ENCODE measurements around the gene CLDN9. TPM values are rescaled to one million over a fixed set of nuclear protein-coding genes. Genes with fewer than 3 reads are reported as not detected.

The CLDN9 gene
- total and polyA plus RNA-seq, 9 of the 15 experiments (the other 6 are each of a cell fraction or from before 2014, with no cell fraction given) = 0.12 to 0.44 (median 0.22) TPM; not detected in 4

DNA sequence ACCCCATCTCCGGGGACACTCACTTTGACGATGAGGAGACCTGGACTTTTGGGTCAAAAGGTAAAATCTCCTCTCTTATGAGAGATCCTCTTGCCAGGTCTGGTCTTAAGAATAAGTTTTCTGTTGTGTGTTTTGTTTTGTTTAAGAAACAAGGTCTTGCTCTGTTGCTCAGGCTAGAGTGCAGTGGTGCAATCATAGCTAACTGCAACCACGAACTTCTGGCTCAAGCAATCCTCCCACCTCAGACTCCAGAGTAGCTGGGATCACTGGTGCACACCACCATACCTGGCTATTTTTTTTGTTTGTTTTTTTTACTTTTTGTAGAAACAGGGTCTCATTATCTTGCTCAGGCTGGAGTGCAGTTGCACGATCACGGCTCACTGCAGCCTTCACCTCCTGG is 37.8 kb downstream of the CLDN9 start (continued):
- TF ChIP-seq, protein P1, sequence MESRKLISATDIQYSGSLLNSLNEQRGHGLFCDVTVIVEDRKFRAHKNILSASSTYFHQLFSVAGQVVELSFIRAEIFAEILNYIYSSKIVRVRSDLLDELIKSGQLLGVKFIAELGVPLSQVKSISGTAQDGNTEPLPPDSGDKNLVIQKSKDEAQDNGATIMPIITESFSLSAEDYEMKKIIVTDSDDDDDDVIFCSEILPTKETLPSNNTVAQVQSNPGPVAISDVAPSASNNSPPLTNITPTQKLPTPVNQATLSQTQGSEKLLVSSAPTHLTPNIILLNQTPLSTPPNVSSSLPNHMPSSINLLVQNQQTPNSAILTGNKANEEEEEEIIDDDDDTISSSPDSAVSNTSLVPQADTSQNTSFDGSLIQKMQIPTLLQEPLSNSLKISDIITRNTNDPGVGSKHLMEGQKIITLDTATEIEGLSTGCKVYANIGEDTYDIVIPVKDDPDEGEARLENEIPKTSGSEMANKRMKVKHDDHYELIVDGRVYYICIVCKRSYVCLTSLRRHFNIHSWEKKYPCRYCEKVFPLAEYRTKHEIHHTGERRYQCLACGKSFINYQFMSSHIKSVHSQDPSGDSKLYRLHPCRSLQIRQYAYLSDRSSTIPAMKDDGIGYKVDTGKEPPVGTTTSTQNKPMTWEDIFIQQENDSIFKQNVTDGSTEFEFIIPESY (CRISPR knock-in tag; IDR thresholded peaks at IDR 0.05) = no peak
- TF ChIP-seq, protein P2, sequence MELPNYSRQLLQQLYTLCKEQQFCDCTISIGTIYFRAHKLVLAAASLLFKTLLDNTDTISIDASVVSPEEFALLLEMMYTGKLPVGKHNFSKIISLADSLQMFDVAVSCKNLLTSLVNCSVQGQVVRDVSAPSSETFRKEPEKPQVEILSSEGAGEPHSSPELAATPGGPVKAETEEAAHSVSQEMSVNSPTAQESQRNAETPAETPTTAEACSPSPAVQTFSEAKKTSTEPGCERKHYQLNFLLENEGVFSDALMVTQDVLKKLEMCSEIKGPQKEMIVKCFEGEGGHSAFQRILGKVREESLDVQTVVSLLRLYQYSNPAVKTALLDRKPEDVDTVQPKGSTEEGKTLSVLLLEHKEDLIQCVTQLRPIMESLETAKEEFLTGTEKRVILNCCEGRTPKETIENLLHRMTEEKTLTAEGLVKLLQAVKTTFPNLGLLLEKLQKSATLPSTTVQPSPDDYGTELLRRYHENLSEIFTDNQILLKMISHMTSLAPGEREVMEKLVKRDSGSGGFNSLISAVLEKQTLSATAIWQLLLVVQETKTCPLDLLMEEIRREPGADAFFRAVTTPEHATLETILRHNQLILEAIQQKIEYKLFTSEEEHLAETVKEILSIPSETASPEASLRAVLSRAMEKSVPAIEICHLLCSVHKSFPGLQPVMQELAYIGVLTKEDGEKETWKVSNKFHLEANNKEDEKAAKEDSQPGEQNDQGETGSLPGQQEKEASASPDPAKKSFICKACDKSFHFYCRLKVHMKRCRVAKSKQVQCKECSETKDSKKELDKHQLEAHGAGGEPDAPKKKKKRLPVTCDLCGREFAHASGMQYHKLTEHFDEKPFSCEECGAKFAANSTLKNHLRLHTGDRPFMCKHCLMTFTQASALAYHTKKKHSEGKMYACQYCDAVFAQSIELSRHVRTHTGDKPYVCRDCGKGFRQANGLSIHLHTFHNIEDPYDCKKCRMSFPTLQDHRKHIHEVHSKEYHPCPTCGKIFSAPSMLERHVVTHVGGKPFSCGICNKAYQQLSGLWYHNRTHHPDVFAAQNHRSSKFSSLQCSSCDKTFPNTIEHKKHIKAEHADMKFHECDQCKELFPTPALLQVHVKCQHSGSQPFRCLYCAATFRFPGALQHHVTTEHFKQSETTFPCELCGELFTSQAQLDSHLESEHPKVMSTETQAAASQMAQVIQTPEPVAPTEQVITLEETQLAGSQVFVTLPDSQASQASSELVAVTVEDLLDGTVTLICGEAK (IDR thresholded peaks at IDR 0.05) = no peak
- TF ChIP-seq, protein P2 (CRISPR knock-in tag; IDR thresholded peaks at IDR 0.05) = no peak
- TF ChIP-seq ZNF212 (CRISPR knock-in tag; IDR thresholded peaks at IDR 0.05) (no peak), JUND (IDR thresholded peaks at IDR 0.05; ENCODE audit: borderline replicate concordance, low read depth, low read length) (no peak), JUND (tag; IDR thresholded peaks at IDR 0.05; ENCODE audit: borderline replicate concordance, low read depth, low read length) (no peak), NELFE (IDR thresholded peaks at IDR 0.05; ENCODE audit: insufficient read depth, insufficient read length) (no peak)
